ELR (cell line): ENCODE results near the gene MGRN1.
A peak's percentile ranks its signal among the peaks of the same experiment; 100 is the strongest.

Experiments used
- DNase-seq: peaks from one replicate; pipeline ENCODE4 v3.0.0-alpha.2; 2015; ENCODE audit warnings: low read depth

The MGRN1 gene

GRCh38 chr16:4687946-4688673 is 63.5 kb downstream of the MGRN1 start:
- no peak for DNase-seq

- DNase-seq, result no peak
Observed at GRCh38 chr16:4688674-4689045, 64.0 kb downstream of the MGRN1 start.

GRCh38 chr16:4689091-4689671 is 64.6 kb downstream of the MGRN1 start:
- DNase-seq, result no peak

GRCh38 chr16:4689864-4690704 is 65.5 kb downstream of the MGRN1 start:
- DNase-seq, result no peak

- DNase-seq, result no peak
Observed at GRCh38 chr16:4690946-4691665, 66.5 kb downstream of the MGRN1 start.

- no peak for DNase-seq
Observed at GRCh38 chr16:4691666-4692412, 67.2 kb downstream of the MGRN1 start.

- DNase-seq, result no peak
Observed at GRCh38 chr16:4692460-4693295, 68.1 kb downstream of the MGRN1 start.

GRCh38 chr16:4693296-4693955 is 68.8 kb downstream of the MGRN1 start, which contains the start of gene NUDT16L1:
NUDT16L1 (plus strand) TSS chr16:4693562; CDS start chr16:4693727, 165 bp downstream.
- peak; percentile 93 for DNase-seq

GRCh38 chr16:4693956-4694641 is 69.5 kb downstream of the MGRN1 start:
- peak; percentile 24 for DNase-seq

GRCh38 chr16:4694642-4695451 is 70.2 kb downstream of the MGRN1 start:
- DNase-seq, result no peak

GRCh38 chr16:4695473-4696171 is 71.0 kb downstream of the MGRN1 start:
- no peak for DNase-seq

GRCh38 chr16:4696172-4696904 is 71.7 kb downstream of the MGRN1 start:
- DNase-seq, result no peak

- DNase-seq, result no peak
Observed at GRCh38 chr16:4696905-4697847, 72.5 kb downstream of the MGRN1 start.

- no peak for DNase-seq
Observed at GRCh38 chr16:4697848-4698291, 73.2 kb downstream of the MGRN1 start.

GRCh38 chr16:4698321-4699045 is 73.9 kb downstream of the MGRN1 start:
- no peak for DNase-seq
